ENCODE results near the gene SAE1.

The SAE1 gene

DNA sequence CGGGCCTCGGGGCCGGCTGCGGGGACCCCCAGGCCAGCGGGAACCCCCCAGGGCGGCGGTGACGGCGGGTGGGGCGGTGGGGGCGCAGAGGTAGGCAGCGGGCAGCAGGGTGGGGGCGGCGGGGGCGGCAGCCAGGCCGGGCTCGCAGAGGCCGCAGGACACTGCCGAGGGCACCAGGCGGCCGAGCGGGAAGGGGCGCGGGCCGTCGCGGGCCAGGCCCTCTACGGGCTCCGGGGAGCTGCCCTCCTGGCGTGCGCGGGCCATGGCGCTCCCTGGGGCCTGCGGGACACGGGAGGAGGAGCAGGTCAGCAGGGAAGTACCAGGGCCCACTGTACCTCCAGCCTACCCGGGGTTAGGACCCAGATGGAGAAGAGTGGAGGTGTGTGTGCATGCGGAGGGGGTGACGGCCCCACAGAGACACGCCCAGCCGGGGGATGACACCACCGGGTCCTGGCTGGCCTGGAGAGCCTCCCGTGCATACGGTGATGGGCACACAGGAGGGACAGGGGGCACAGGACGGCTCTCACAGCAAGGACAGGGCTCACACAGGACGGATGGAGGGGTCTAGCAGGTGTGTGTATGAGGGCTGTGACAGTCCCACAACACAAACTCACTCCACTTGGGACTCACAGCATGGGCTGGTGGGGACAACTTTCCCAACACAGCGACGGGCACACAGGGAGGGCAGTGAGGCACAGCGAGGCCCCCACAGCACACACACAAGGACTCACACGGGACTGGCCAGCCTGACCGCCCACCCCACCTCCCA, 97.7 kb downstream of the SAE1 start:
- H3K4me3 Mint-ChIP-seq: peak overlapping the region; percentile 89 to 94
- DNase-seq (peak; percentile 74 to 81), ATAC-seq (peak; percentile 49)
- peaks cover 35% of the 10 kb centered on the region for H3K4me1 Mint-ChIP-seq
- no peaks in the 10 kb centered on the region for H3K27me3 Mint-ChIP-seq
- no peaks in the 10 kb centered on the region for H3K9me3 Mint-ChIP-seq
- no peak overlapping the region for H3K27ac Mint-ChIP-seq

- peaks cover 35% of the 10 kb centered on the region for H3K4me1 Mint-ChIP-seq
- H3K4me3 Mint-ChIP-seq: no peak overlapping the region
- DNase-seq (peak; percentile 44 to 46), ATAC-seq (no peak)
- no peaks in the 10 kb centered on the region for H3K9me3 Mint-ChIP-seq
- H3K27me3 Mint-ChIP-seq: no peaks in the 10 kb centered on the region
- H3K27ac Mint-ChIP-seq: no peak overlapping the region
These were observed 98.5 kb downstream of the SAE1 start for GRCh38 chr19:47228937-47229675.

DNA sequence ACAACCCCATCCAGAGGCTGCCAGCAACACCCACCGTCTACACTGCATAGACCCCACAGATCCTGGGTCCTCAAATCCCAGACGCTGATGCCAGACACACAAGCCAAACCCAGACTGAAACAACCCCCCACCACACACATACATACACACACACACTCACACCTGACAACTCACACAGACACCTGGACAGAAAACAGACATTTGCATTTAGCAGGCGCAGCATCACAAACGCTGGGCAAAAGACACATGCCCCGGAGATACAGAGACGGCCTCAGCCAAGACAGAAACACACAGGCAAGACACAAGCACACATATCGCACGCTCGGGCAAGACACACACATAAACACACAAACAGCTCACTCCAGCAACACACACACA, 99.0 kb downstream of the SAE1 start:
- peaks cover 35% of the 10 kb centered on the region for H3K4me1 Mint-ChIP-seq
- DNase-seq (peak in 1 of 2 donors; percentile 37), ATAC-seq (no peak)

DNA sequence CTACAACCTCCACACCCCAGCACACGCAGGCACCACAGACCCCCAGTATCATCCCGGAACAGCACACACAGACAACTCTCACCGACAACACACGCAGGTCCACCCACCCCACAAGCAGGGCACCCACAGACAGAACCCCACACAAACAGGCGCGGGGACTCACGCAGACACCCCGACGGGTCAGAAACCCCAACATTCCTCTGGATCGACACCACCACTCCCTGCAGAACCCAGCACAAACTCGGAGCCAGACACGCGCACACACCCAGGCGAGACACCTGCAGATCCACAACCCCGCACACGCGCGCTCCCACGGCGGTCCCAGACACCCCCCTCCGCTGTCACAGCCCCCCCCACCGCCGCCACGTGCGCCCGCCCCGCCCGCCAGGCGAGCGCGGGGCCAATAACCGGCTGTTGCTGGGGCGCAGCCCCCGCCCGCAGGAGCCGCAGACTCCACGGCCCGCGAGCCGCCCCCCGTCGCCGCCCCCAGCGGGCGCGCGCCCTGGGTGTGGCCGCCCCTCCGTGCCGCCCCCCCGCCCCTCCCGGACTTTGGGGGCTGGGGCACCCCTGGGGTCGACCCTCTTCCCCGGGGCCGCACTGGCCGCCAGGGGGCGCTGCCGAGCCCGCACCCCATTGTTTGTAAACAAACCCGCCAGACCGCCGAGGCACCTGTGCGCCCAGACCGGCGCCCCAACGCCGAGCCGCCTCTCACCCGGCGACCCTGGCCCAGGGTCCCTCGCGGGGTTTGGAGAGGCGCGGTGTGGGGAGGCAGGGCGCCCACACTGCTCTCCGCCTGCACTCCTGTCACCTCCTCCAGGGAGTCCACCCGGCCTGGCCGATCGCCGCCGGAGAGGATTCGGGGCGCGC, 99.7 kb downstream of the SAE1 start:
- peaks cover 34% of the 10 kb centered on the region for H3K4me1 Mint-ChIP-seq
- ATAC-seq (peak; percentile 12), DNase-seq (peak; percentile 87 to 91)
- no peaks in the 10 kb centered on the region for H3K27me3 Mint-ChIP-seq
- peak overlapping the region; percentile 29 to 57 for H3K4me3 Mint-ChIP-seq
- H3K9me3 Mint-ChIP-seq: no peaks in the 10 kb centered on the region
- peak overlapping the region in 1 of 2 donors; percentile 72 for H3K27ac Mint-ChIP-seq

More for the DNA sequence above, 99.0 kb downstream of the SAE1 start:
- H3K27me3 Mint-ChIP-seq: no peaks in the 10 kb centered on the region
- H3K27ac Mint-ChIP-seq: no peak overlapping the region
- H3K9me3 Mint-ChIP-seq: no peaks in the 10 kb centered on the region
- no peak overlapping the region for H3K4me3 Mint-ChIP-seq

GRCh38 chr19:47230921-47231214, 100.2 kb downstream of the SAE1 start, which contains the start of gene BBC3:
TSS of gene BBC3 (minus strand) at chr19:47231199. CDS start at chr19:47228431, 2,768 bp downstream.
- peak within 1 kb of the TSS; percentile 72 to 91 for H3K4me3 Mint-ChIP-seq
- DNase-seq (no peak), ATAC-seq (no peak)
- H3K4me1 Mint-ChIP-seq: peaks cover 30% of the 10 kb centered on the region
- H3K27me3 Mint-ChIP-seq: no peaks in the 10 kb centered on the region
- no peaks in the 10 kb centered on the region for H3K9me3 Mint-ChIP-seq
- H3K27ac Mint-ChIP-seq: peak within 1 kb of the TSS; percentile 86 to 95

GRCh38 chr19:47231215-47232054, 100.8 kb downstream of the SAE1 start:
- peak overlapping the region; percentile 86 to 95 for H3K27ac Mint-ChIP-seq
- H3K27me3 Mint-ChIP-seq: no peaks in the 10 kb centered on the region
- no peaks in the 10 kb centered on the region for H3K9me3 Mint-ChIP-seq
- DNase-seq (peak; percentile 93 to 95), ATAC-seq (peak; percentile 63)
- peak overlapping the region; percentile 72 to 91 for H3K4me3 Mint-ChIP-seq
- peaks cover 30% of the 10 kb centered on the region for H3K4me1 Mint-ChIP-seq

DNA sequence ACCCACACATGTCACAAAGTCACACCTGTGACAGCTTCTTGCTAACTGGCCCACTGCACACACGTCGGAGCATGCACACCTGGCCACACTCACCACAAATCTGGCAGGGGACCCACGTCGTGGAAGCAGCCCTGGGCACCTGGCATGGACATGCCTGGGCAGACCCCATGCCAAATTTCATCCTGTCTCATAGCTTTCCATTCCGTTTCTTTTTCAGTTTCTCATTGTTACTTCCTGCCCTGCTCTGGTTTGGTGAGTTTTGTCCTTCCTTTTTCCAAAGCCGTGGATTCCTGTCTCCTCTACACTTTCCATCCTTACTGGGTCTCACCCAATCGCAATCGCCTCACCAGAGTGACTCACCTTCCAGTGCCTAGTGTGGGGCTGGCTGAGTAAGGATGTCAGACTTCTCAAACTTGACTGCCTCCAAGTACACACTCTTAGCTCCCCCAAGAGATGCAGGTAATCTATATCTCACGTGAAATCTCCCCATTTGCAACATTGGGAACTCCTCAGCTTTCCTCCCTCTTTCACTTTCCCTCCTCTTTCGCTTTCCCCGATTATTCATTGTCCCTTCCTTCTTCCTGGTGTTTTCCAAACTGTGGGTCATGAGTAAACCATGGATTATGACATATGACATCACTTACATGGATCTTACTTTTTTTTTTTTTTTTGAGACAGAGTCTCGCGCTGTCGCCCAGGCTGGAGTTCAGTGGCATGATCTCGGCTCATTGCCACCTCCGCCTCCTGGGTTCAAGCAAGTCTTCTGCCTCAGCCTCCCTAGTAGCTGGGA, 102.0 kb downstream of the SAE1 start:
- no peaks in the 10 kb centered on the region for H3K9me3 Mint-ChIP-seq
- ATAC-seq (no peak), DNase-seq (peak; percentile 36 to 62)
- no peaks in the 10 kb centered on the region for H3K27me3 Mint-ChIP-seq
- peak overlapping the region; percentile 86 to 95 for H3K27ac Mint-ChIP-seq
- H3K4me3 Mint-ChIP-seq: peak overlapping the region; percentile 72 to 91
- peaks cover 20% of the 10 kb centered on the region for H3K4me1 Mint-ChIP-seq

DNA sequence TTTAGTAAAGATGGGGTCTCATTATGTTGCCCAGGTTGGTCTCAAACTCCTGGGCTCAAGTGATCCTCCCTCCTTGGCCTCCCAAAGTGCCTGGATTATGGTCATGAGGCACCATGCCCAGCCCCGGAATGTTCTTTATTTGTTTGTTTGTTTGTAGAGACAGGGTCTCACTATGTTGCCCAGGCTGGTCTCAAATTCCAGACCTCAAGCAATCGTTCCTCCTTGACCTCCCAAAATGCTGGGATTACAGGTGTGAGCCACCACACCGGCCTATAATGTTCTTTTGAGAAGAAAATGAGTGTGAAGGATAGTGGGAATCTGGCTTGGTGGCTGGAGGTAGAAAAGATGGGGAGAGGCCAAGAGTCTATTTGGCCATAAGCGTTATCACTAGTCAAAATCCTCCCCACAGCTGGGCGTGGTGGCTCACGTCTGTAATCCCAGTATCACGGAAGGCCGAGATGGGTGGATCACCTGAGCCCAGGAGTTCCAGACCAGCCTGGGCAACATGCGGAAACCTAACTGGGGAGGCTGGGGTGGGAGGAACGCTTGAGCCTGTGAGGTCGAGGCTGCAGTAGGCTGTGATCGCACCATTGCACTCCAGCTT, 105.5 kb downstream of the SAE1 start:
- DNase-seq (no peak), ATAC-seq (no peak)
- peaks cover 6% of the 10 kb centered on the region for H3K27me3 Mint-ChIP-seq
- H3K4me1 Mint-ChIP-seq: peaks cover 25% of the 10 kb centered on the region
- no peak overlapping the region for H3K27ac Mint-ChIP-seq
- H3K9me3 Mint-ChIP-seq: no peaks in the 10 kb centered on the region
- H3K4me3 Mint-ChIP-seq: no peak overlapping the region

- no peak for ATAC-seq
- peaks cover 6% of the 10 kb centered on the region for H3K4me1 Mint-ChIP-seq
- no peak for DNase-seq
- H3K4me3 Mint-ChIP-seq: peak overlapping the region; percentile 51 to 70
- peaks cover 6% of the 10 kb centered on the region for H3K27me3 Mint-ChIP-seq
- H3K27ac Mint-ChIP-seq: no peak overlapping the region
- H3K9me3 Mint-ChIP-seq: no peaks in the 10 kb centered on the region
These were observed 108.5 kb downstream of the SAE1 start for GRCh38 chr19:47239152-47239551.

- peak; percentile 16 for ATAC-seq
- Mint-ChIP-seq H3K4me1 (peaks cover 6% of the 10 kb centered on the region), H3K9me3 (no peaks in the 10 kb centered on the region), H3K4me3 (peak overlapping the region in 1 of 2 donors; percentile 71), H3K27me3 (peaks cover 6% of the 10 kb centered on the region), H3K27ac (no peak overlapping the region)
- peak; percentile 55 to 61 for DNase-seq
These were observed 109.1 kb downstream of the SAE1 start for GRCh38 chr19:47239610-47240296.

DNA sequence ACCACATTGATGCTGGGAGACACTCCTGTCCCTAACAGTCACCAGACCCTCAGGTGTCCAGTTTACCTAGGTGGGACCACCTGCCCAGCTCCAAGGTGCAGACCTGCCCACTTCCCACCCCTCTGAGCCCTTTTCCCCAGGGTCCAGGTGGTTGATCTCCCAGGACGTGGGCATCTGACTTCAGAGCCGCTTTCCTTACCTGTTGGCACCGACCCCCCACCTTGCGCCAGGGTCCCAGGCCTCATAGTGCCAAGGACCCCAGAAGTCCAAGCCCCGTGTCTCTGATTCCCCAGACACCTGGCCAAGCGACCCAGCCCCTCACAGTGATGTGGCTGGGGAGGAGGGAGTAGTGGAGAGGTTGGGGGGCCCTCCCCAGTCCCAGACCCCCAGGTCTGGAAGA, 109.9 kb downstream of the SAE1 start:
- H3K9me3 Mint-ChIP-seq: no peaks in the 10 kb centered on the region
- DNase-seq (no peak), ATAC-seq (no peak)
- peaks cover 6% of the 10 kb centered on the region for H3K27me3 Mint-ChIP-seq
- peaks cover 6% of the 10 kb centered on the region for H3K4me1 Mint-ChIP-seq
- H3K27ac Mint-ChIP-seq: no peak overlapping the region
- peak overlapping the region in 1 of 2 donors; percentile 71 for H3K4me3 Mint-ChIP-seq

DNA sequence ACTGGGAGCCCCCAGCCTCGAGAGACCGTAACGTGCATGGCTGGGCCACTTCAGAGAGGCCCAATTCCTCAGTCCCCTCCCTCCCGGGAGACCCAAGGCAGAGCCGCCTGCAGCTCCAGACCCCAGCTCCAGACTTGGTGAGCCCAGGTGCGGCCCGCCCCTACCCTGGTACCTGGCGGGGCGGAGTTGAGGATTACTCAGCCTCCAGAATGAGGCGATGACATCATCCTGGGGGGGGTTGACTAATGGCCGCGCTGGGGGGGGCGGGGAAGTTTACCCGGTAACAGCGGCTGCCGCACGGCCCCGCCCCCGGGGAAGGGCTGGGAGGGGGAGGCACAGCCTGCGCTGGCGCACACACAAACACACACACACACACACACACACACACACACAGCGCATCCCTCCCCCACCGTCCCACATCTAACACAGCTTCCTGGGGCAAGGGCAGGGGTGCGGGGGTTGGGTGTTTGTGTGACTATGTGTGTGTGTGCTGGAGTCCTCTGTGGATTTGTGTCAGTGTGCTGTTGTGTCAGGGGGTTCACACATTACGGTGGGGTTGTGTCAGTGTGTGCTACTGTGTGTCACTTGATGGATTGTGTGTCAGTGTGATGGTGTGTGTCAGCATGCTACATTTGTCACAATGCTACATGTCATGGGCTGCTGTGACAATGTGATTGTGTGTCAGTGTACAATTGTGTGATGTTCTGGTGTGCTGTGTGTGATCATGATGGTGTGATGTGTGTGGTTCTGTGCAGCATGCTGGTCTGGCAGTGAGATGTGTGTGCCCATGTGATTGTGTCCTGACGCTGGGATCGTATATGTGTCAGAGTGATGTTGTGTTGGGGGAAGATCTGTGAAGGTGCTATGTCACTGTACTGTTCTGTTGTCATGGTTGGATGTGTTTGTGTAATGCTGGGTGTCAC, 110.6 kb downstream of the SAE1 start:
- Mint-ChIP-seq H3K4me1 (peaks cover 6% of the 10 kb centered on the region), H3K27me3 (peaks cover 6% of the 10 kb centered on the region), H3K27ac (no peak overlapping the region), H3K4me3 (peak overlapping the region in 1 of 2 donors; percentile 71), H3K9me3 (no peaks in the 10 kb centered on the region)
- peak; percentile 47 for ATAC-seq
- peak; percentile 77 to 85 for DNase-seq
